HuH-7.5 (cell line): ENCODE measurements around the gene WIPF3.

Experiments used
- DNase-seq: peaks from one replicate; pipeline ENCODE4 v3.0.0; 2011; ENCODE audit warnings: low spot score

Gene WIPF3

GRCh38 chr7:29915481-29916215, 109.3 kb downstream of the WIPF3 start:
- DNase-seq, result no peak

- no peak for DNase-seq
These were observed 111.3 kb downstream of the WIPF3 start for GRCh38 chr7:29917641-29918040.

- DNase-seq, result no peak
These were observed 112.5 kb downstream of the WIPF3 start for GRCh38 chr7:29918850-29919249.

- DNase-seq, result no peak
These were observed 113.5 kb downstream of the WIPF3 start for GRCh38 chr7:29919790-29920189.

- DNase-seq, result no peak
These were observed 114.2 kb downstream of the WIPF3 start for GRCh38 chr7:29920491-29920890.

GRCh38 chr7:29921404-29922010, 115.2 kb downstream of the WIPF3 start:
- peak; percentile 39 for DNase-seq

- DNase-seq, result no peak
These were observed 116.8 kb downstream of the WIPF3 start for GRCh38 chr7:29922921-29923700.

- DNase-seq, result no peak
These were observed 117.7 kb downstream of the WIPF3 start for GRCh38 chr7:29924006-29924405.

- no peak for DNase-seq
These were observed 118.4 kb downstream of the WIPF3 start for GRCh38 chr7:29924684-29925083.

- no peak for DNase-seq
These were observed 119.9 kb downstream of the WIPF3 start for GRCh38 chr7:29926216-29926615.

GRCh38 chr7:29926741-29927140, 120.4 kb downstream of the WIPF3 start:
- DNase-seq, result no peak

GRCh38 chr7:29929018-29929807, 122.9 kb downstream of the WIPF3 start:
- no peak for DNase-seq

- no peak for DNase-seq
These were observed 128.8 kb downstream of the WIPF3 start for GRCh38 chr7:29935111-29935510.

GRCh38 chr7:29937132-29937531, 130.8 kb downstream of the WIPF3 start:
- no peak for DNase-seq

GRCh38 chr7:29940199-29940598, 133.9 kb downstream of the WIPF3 start:
- DNase-seq, result no peak

GRCh38 chr7:29945259-29945809, 139.0 kb downstream of the WIPF3 start:
- DNase-seq, result no peak

GRCh38 chr7:29946428-29947186, 140.3 kb downstream of the WIPF3 start:
- peak; percentile 38 for DNase-seq

- DNase-seq, result no peak
These were observed 142.3 kb downstream of the WIPF3 start for GRCh38 chr7:29948587-29948986.

- no peak for DNase-seq
These were observed 144.2 kb downstream of the WIPF3 start for GRCh38 chr7:29950480-29950879.

GRCh38 chr7:29951206-29951605, 144.9 kb downstream of the WIPF3 start:
- no peak for DNase-seq

- no peak for DNase-seq
These were observed 147.5 kb downstream of the WIPF3 start for GRCh38 chr7:29953726-29954347.
